HepG2 (cell line): ENCODE measurements around the gene NDUFB7. TPM values are rescaled to one million over a fixed set of nuclear protein-coding genes. Genes with fewer than 3 reads are reported as not detected.
A peak's percentile ranks its signal among the peaks of the same experiment; 100 is the strongest.

Source experiments
- CHD4 ChIP-seq: fragments of 200-600 bp; sonication (generic); IDR thresholded peaks from 2 replicates; pipeline ENCODE4 v1.7.0; 2017; ENCODE audit warnings: mild to moderate bottlenecking, low read length, borderline replicate concordance
- CSRNP2 ChIP-seq: sonication (generic); formaldehyde crosslinking; conservative IDR thresholded peaks from 2 replicates; pipeline ENCODE4 v1.8.0; 2022; ENCODE audit warnings: low read depth, missing genetic modification reagents
- DMTF1 ChIP-seq: sonication (generic); formaldehyde crosslinking; IDR thresholded peaks from 2 replicates; pipeline ENCODE4 v1.4.0; 2020; ENCODE audit warnings: mild to moderate bottlenecking, missing genetic modification reagents
- GLMP ChIP-seq: sonication (generic); formaldehyde crosslinking; IDR thresholded peaks from 2 replicates; pipeline ENCODE4 v1.9.0; 2021; ENCODE audit warnings: missing genetic modification reagents, mild to moderate bottlenecking, borderline replicate concordance
- SIX4 ChIP-seq: sonication (generic); formaldehyde crosslinking; IDR thresholded peaks from 2 replicates; pipeline ENCODE4 v1.4.0; 2020; ENCODE audit warnings: missing genetic modification reagents
- TERF1 ChIP-seq: sonication (generic); formaldehyde crosslinking; IDR thresholded peaks from 2 replicates; pipeline ENCODE4 v1.8.0; 2022; ENCODE audit warnings: mild to moderate bottlenecking, missing genetic modification reagents, moderate library complexity
- TSC22D2 ChIP-seq: sonication (generic); formaldehyde crosslinking; IDR thresholded peaks from 2 replicates; pipeline ENCODE4 v1.5.1; 2020; ENCODE audit warnings: missing genetic modification reagents, mild to moderate bottlenecking, borderline replicate concordance
- U2AF2 ChIP-seq: fragments of 200-400 bp; formaldehyde crosslinking; IDR thresholded peaks from 2 replicates; pipeline ENCODE4 v1.6.1; 2017; ENCODE audit warnings: low read depth, mild to moderate bottlenecking, low read length
- ZBTB26 ChIP-seq: IDR thresholded peaks from 2 replicates; pipeline ENCODE4 v1.6.1; 2016; ENCODE audit warnings: missing compliant biosample characterization, missing genetic modification reagents, borderline replicate concordance
- ZBTB44 ChIP-seq: sonication (generic); formaldehyde crosslinking; IDR thresholded peaks from 2 replicates; pipeline ENCODE4 v1.4.0; 2020; ENCODE audit warnings: missing genetic modification reagents
- ZNF280B ChIP-seq: sonication (generic); formaldehyde crosslinking; IDR thresholded peaks from 2 replicates; pipeline ENCODE4 v1.5.0; 2020; ENCODE audit warnings: missing genetic modification reagents, mild to moderate bottlenecking, borderline replicate concordance
- ZNF329 ChIP-seq: sonication (generic); formaldehyde crosslinking; IDR thresholded peaks from 2 replicates; pipeline ENCODE4 v1.9.0; 2021; ENCODE audit warnings: low read depth, mild to moderate bottlenecking, missing genetic modification reagents
- ZNF362 ChIP-seq: sonication (generic); formaldehyde crosslinking; IDR thresholded peaks from 2 replicates; pipeline ENCODE4 v1.4.0; 2020; ENCODE audit warnings: missing genetic modification reagents, mild to moderate bottlenecking, borderline replicate concordance
- ZNF772 ChIP-seq: sonication (generic); formaldehyde crosslinking; IDR thresholded peaks from 2 replicates; pipeline ENCODE4 v1.5.0; 2020; ENCODE audit warnings: mild to moderate bottlenecking, missing genetic modification reagents
- polyA plus RNA-seq, 8 experiments: library from polyadenylated mRNA; depleted of rRNA in 3 of 8; stranded (reverse) in 7 of 8; unstranded in 1 of 8; fragments of >200 nt; fragmentation: Illumina TruSeq in 4 of 8; extraction: Trizol in 4 of 8; gene quantifications; 2 replicates each; pipeline versions ENCODE4 v1.2.1 to v1.2.3, GENCODE V29; 2011 to 2016; ENCODE audit warnings: low read depth in 4 of 8, missing spikeins in 1 of 8, mixed read lengths in 1 of 8; ENCODE audit not compliant: insufficient read depth in 1 of 8
- total RNA-seq, 5 experiments: library from RNA; depleted of rRNA; stranded (reverse); fragments of >200 nt; fragmentation: Illumina TruSeq; extraction: Trizol; gene quantifications; 2 replicates each; pipeline ENCODE4 v1.2.3, GENCODE V29; 2016; ENCODE audit warnings: low read depth in 1 of 5

The NDUFB7 gene
- total and polyA plus RNA-seq, 2 of the 13 experiments (the other 11 are each of a cell fraction or from before 2014, with no cell fraction given): 156 to 198 TPM

- TF ChIP-seq ZBTB44 (no peak), ZBTB26 (CRISPR knock-in tag) (peak; percentile 15; the same call in 1 of the 2 replicates), TSC22D2 (CRISPR knock-in tag) (peak; percentile 74; the same call in 1 of the 2 replicates), GLMP (CRISPR knock-in tag) (no peak), CSRNP2 (CRISPR knock-in tag) (no peak), ZNF329 (CRISPR knock-in tag) (peak; percentile 65; the same call in 1 of the 2 replicates), ZNF772 (CRISPR knock-in tag) (peak; percentile 78; the same call in 1 of the 2 replicates), CHD4 (no peak), DMTF1 (CRISPR knock-in tag) (no peak), TERF1 (CRISPR knock-in tag) (no peak), ZNF280B (peak; percentile 78; the same call in 1 of the 2 replicates), U2AF2 (no peak), SIX4 (CRISPR knock-in tag) (peak; percentile 55; the same call in 1 of the 2 replicates), ZNF362 (peak; percentile 67; the same call in 1 of the 2 replicates)
Measured at GRCh38 chr19:14571695-14572490, at the start of gene NDUFB7 (continued).
